HG03521 (cell line): Measurements from ENCODE around the gene GPSM1.
"Not testable (repeated sequence)": the region's sequence is repeated elsewhere in the genome, so short reads cannot be mapped to it uniquely, and the experiment has no call there.

Experiments used
- ATAC-seq: cut with Tn5 transposase; IDR thresholded peaks from one replicate; pipeline ENCODE4 v1.9.1; 2021; ENCODE audit warnings: mild to moderate bottlenecking, moderate library complexity; ENCODE audit not compliant: unreplicated experiment

Gene GPSM1

GRCh38 chr9:136316896-136317676, 10.3 kb upstream of the GPSM1 start:
- no peak for ATAC-seq

- no peak for ATAC-seq
Observed at GRCh38 chr9:136317695-136318094, 9.6 kb upstream of the GPSM1 start.

DNA sequence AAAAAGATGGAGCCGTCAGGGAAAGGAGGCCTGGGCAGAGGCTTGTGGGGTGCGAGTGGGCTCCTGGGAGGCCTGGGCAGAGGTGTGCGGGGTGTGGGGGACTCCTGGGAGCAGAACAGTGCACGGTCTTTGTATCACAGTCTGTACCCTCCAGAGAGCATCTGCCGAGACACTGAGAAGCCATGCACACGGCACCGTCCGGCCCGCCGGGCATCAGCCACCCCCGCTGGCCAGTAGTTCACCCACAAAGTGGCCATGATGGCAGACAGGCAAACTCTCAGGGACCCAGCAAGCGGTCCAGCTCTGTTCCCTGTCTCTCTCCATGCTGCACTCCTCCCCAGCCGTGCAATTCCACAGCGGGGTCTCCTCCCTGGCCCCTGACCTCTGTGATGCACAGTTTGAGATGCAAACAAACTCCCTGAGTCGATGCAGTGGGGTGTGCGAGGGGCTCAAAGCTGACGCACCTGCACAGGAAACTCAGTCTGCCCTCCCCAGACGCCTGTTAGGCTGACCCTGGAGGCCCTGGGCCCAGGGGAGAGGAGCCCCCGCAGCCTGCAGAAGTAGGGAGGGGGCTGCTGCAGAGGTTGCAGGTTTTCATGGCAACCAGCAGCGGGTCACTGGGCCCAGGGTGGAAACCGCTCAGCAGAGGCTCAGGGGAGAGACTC, 9.1 kb upstream of the GPSM1 start:
- no peak for ATAC-seq

GRCh38 chr9:136318776-136319241, 8.5 kb upstream of the GPSM1 start:
- no peak for ATAC-seq

GRCh38 chr9:136319244-136319643, 8.1 kb upstream of the GPSM1 start:
- not testable (repeated sequence) for ATAC-seq

- ATAC-seq, result not testable (repeated sequence)
Observed at GRCh38 chr9:136319955-136320354, 7.4 kb upstream of the GPSM1 start.

DNA sequence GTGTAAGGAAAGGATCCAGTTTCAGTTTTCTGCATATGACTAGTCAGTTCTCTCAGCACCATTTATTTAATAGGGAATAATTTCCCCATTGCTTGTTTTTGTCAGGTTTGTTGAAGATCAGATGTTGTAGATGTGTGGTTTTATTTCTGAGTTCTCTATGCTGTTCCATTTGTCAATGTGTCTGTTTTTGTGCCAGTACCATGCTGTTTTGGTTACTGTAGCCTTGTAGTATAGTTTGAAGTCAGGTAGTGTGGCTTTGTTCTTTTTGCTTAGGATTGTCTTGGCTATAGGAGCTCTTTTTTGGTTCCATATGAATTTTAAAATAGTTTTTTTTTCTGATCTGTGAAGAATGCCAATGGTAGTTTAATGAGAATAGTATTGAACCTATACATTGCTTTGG, 6.4 kb upstream of the GPSM1 start:
- ATAC-seq, result not testable (repeated sequence)

- ATAC-seq, result no peak
Observed at GRCh38 chr9:136321561-136321960, 5.8 kb upstream of the GPSM1 start.

DNA sequence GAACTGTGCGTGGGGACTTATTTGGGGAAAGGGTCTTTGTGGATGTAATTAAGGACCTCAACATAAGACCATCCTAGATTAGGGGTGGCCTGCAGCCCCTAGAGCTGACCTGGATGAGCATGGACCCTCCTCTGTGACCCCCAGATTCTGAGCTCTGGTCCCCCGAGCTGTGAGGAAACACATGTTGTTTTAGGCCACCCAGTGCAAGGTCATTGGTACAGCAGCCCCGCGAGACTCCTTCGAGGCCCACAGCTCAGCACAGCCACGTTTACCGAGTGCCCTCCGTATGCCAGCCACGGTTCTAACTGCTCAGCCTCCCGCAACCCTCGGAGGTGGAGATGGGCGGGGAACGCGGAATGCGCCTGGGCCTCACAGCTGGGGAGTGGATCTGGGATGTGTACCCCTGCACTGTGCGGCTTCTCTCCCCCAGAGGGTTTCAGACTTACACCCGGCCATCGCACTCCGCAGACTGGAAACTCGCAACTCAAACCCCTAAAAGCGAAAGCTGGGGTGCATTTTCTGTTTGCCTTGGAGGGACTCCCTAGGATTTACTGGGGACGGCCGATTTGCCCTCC, 4.5 kb upstream of the GPSM1 start:
- ATAC-seq, result no peak

DNA sequence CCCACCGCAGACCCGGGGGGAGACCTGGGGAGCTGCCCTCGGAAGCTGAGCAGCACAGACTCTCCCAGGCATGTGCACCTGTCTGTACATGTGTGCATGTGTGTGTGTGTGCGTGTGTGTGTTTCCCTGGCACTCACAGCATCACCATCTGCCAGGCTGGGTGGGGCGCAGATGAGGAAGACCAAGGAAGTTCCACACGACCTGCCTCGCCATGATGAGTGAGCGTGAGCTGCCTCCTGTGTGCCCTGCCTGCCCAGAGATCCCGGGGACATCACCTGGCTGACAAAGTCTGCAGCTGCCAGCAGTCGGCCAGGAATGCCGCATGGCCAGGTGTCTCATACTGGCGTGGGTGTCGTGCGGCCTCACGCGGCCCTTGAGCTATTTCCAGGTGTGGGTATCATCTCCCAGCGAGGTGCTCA, 4.0 kb upstream of the GPSM1 start:
- no peak for ATAC-seq

GRCh38 chr9:136324501-136325300, 2.6 kb upstream of the GPSM1 start:
- no peak for ATAC-seq

- ATAC-seq, result no peak
Observed at GRCh38 chr9:136325358-136325757, 2.0 kb upstream of the GPSM1 start.

GRCh38 chr9:136326061-136326760, 1.1 kb upstream of the GPSM1 start:
- ATAC-seq, result no peak

DNA sequence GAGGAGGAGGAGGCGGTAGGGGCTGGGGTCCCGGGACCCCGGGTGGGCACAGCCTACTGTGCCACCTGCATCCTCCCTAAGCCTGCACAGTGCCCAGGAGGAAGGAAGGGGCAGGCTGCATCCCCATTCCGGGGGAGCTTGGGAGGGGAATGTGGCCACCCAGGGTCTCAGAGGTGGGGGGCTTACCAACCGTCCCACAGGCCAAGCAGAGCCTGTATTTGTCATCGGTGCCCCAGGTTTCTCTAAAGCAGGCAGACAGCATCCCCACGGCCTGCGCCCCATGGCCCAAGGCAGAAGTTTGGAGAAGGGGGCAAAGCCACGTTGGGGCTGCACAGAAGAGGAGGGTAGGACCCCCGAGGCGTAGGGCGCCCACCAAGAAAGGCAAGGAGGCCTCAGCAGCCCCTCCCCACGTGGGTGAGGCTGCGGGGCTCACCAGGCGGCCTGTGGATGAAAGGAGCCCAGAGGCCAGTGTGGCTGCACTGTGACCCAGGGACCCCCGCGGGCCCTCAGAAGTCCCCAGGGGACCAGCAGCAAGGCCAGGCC, 507 bp upstream of the GPSM1 start:
- ATAC-seq, result no peak

GRCh38 chr9:136328011-136328621, 777 bp downstream of the GPSM1 start:
- ATAC-seq, result no peak

DNA sequence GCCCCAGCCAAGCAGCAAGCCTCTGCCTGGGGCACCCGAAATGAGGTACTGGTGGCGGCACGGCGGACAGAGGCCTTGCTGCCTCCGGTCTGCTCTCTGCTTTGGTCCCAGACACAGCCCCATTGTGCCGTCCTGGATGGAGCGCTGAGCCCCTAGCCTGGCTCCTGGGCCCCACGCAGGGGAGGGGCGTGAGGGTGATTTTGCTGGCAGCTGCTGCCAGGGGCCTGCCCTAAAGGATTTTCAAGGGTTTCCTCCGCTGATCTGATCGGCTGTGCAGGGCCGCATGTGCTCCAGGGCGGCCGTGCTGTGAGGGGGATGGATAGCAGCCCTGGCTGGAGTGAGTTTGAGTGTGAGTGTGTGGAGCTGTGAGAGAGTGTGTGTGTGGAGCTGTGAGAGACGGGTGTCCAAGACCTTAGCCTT, 1.3 kb downstream of the GPSM1 start:
- ATAC-seq, result no peak

DNA sequence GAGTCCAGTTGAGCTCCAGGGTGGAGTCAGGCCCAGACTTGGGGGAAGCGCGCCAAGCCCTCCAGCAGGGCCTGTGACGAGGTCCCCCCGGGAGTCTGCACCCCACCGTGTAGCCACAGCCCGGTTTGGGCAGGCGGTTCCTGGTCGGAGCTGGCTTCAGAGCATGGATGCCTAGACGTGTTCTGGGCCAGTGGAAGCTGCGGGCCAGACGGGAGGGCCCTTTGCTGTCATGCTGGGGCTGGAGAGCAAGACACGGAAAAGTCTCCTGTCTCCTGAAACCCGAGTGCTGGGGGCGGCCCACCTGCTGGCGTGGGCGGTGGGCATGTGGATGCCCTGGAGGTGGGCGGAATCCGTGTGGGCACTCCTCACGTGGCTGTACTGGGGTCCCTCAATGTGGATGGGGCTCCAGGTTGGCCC, 1.9 kb downstream of the GPSM1 start:
- no peak for ATAC-seq

DNA sequence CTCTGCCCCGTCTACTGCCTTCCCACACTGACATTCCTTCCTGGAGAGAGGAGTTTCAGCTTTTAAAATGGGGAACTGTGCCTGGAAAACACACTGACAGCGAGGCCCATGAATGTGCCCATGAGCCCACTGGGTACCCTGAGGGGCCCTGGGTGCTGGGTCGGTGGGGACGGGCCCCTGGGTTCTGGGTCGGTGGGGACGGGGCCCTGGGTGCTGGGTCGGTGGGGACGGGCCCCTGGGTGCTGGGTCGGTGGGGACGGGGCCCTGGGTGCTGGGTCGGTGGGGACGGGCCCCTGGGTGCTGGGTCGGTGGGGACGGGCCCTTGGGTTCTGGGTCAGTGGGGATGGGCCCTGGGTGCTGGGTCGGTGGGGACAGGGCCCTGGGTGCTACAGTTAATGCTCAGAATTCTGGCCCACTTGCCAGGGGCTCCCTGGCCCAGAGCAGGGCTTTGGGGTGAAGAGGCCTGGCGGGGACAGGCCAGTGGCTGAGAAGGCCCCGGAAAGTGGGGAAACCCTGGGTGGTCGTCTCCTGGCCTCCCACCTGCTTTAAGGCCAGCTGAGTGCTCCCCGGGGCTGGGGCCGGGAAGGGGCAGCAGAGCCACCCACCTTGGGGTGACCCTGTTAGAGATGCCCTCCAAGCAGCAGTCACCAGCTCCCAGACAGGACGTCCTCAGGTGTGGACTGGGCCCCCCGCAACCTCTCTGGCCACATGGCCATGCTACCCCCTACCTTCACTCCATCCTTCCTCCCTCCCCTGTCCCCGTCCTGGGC, 2.5 kb downstream of the GPSM1 start:
- ATAC-seq, result no peak

DNA sequence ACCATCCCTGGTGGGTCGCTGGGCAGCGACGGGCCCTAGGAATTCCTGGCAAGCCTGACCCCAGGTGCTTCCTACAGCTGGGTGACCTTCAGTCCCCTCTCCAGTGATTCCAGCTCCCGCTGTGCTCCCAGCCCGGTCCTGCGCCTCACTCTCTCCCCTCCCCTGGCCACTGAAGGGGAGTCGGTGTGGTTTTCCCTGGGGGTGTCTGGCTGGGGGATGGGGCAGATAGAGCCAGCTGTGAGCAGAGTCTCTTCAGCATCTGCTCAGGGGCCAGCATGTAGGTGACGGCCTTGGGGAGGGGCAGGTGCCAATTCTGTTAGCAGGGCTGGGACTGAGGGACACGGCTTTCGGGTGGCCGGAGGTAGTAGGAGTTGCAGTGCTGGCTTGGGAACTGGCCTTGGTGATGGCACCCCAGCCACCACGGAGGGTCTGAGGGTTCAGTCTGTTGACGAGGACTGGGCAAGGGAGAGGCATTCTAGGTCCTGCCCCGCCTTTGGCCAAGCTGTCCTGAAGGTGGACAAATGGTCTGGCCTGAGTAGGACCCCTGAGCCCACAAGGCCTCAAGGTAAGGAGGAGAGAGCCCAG, 3.2 kb downstream of the GPSM1 start:
- no peak for ATAC-seq
